CD14-positive monocyte (primary cell): ENCODE results near the gene NCBP1. TPM values are rescaled to one million over a fixed set of nuclear protein-coding genes. Genes with fewer than 3 reads are reported as not detected.
A peak's percentile ranks its signal among the peaks of the same experiment; 100 is the strongest.

ENCODE experiments used
- DNase-seq, 3 donors: peaks; one replicate each; pipeline ENCODE4 v3.0.0-alpha.2; 2011 to 2022
- H2AFZ ChIP-seq: 2 replicates; pipeline ENCODE4 v1.6.0; 2012; ENCODE audit warnings: mild to moderate bottlenecking, low read depth, low read length, inconsistent platforms; ENCODE audit not compliant: insufficient read depth, poor library complexity, severe bottlenecking
- H3K27ac ChIP-seq, 2 donors: 1 replicate in 1 of 2; 2 replicates in 1 of 2; pipeline ENCODE4 v1.5.1; 2012 to 2013; ENCODE audit warnings: low read length in 2 of 2, control low read depth in 1 of 2, inconsistent platforms in 1 of 2, low read depth in 1 of 2, mild to moderate bottlenecking in 1 of 2
- H3K27me3 ChIP-seq, 2 donors: one replicate each; pipeline versions ENCODE4 v1.6.0 to v1.6.1; 2011 to 2013; ENCODE audit warnings: low read length in 2 of 2; ENCODE audit not compliant: control insufficient read depth in 2 of 2, insufficient read depth in 2 of 2
- H3K36me3 ChIP-seq, 2 donors: replicated peaks in 1 of 2; 1 replicate in 1 of 2; 2 replicates in 1 of 2; pipeline versions ENCODE4 v1.5.1 to v1.6.1; 2012 to 2013; ENCODE audit warnings: low read length in 2 of 2, control low read depth in 1 of 2, inconsistent platforms in 1 of 2, mild to moderate bottlenecking in 1 of 2; ENCODE audit not compliant: insufficient read depth in 2 of 2, control insufficient read depth in 1 of 2
- H3K4me1 ChIP-seq, 2 donors: 1 replicate in 1 of 2; 2 replicates in 1 of 2; pipeline versions ENCODE4 v1.5.1 to v1.6.1; 2012 to 2013; ENCODE audit warnings: low read length in 2 of 2, control low read depth in 1 of 2, inconsistent platforms in 1 of 2, mild to moderate bottlenecking in 1 of 2, moderate library complexity in 1 of 2; ENCODE audit not compliant: insufficient read depth in 2 of 2, control insufficient read depth in 1 of 2
- H3K4me2 ChIP-seq: replicated peaks from 2 replicates; pipeline ENCODE3; 2012; ENCODE audit warnings: low read length, moderate library complexity, mild to moderate bottlenecking; ENCODE audit not compliant: poor library complexity, severe bottlenecking; ENCODE audit errors: extremely low read depth
- H3K4me3 ChIP-seq, 3 experiments: fragments of 200-600 bp in 1 of 3; sonication (generic) in 1 of 3; replicated peaks in 1 of 3; 1 replicate in 2 of 3; 2 replicates in 1 of 3; pipeline ENCODE4 v1.5.1; 2011 to 2013; ENCODE audit warnings: low read length in 3 of 3, mild to moderate bottlenecking in 3 of 3, control low read depth in 2 of 3, low read depth in 2 of 3, inconsistent platforms in 1 of 3, moderate library complexity in 1 of 3
- H3K79me2 ChIP-seq: 2 replicates; pipeline ENCODE4 v1.6.0; 2012; ENCODE audit warnings: mild to moderate bottlenecking, control low read depth, inconsistent platforms, low read length, moderate library complexity; ENCODE audit not compliant: insufficient read depth
- H3K9ac ChIP-seq: 2 replicates; pipeline ENCODE4 v1.6.0; 2017; ENCODE audit warnings: low read length, mild to moderate bottlenecking; ENCODE audit not compliant: insufficient read depth, poor library complexity, severe bottlenecking
- H3K9me3 ChIP-seq, 2 donors: replicated peaks in 1 of 2; 1 replicate in 1 of 2; 2 replicates in 1 of 2; pipeline versions ENCODE4 v1.5.1 to v1.6.1; 2012 to 2013; ENCODE audit warnings: low read length in 2 of 2, control low read depth in 1 of 2; ENCODE audit not compliant: control insufficient read depth in 1 of 2, insufficient read depth in 1 of 2
- H4K20me1 ChIP-seq: 2 replicates; pipeline ENCODE4 v1.6.0; 2012; ENCODE audit warnings: mild to moderate bottlenecking, low read length, control low read depth, moderate library complexity; ENCODE audit not compliant: insufficient read depth
- H3K27ac Mint-ChIP-seq, 7 donors: one replicate each; pipeline ENCODE4 v1.8.0; 2020; ENCODE audit warnings: mild to moderate bottlenecking in 7 of 7, mixed read lengths in 7 of 7, moderate library complexity in 6 of 7, inconsistent platforms in 2 of 7
- H3K27me3 Mint-ChIP-seq, 3 donors: one replicate each; pipeline ENCODE4 v1.8.0; 2021 to 2022; ENCODE audit warnings: low read depth in 3 of 3, mild to moderate bottlenecking in 3 of 3, mixed read lengths in 3 of 3, moderate library complexity in 3 of 3, inconsistent platforms in 1 of 3
- H3K36me3 Mint-ChIP-seq, 2 donors: one replicate each; pipeline ENCODE4 v1.8.0; 2020; ENCODE audit warnings: mixed read lengths in 2 of 2, inconsistent platforms in 1 of 2, mild to moderate bottlenecking in 1 of 2
- H3K4me1 Mint-ChIP-seq: one replicate; pipeline ENCODE4 v1.8.0; 2020; ENCODE audit warnings: mild to moderate bottlenecking, mixed read lengths
- H3K4me3 Mint-ChIP-seq, 2 donors: one replicate each; pipeline ENCODE4 v1.8.0; 2020; ENCODE audit warnings: mild to moderate bottlenecking in 2 of 2, mixed read lengths in 2 of 2, moderate library complexity in 1 of 2
- H3K9me3 Mint-ChIP-seq, 7 donors: one replicate each; pipeline ENCODE4 v1.8.0; 2020 to 2022; ENCODE audit warnings: mixed read lengths in 7 of 7, mild to moderate bottlenecking in 6 of 7, moderate library complexity in 6 of 7, inconsistent platforms in 2 of 7
- WGBS: methylation state at CpG from one replicate; pipeline ENCODE4 v1.1.5; 2013; ENCODE audit warnings: missing lambda C conversion rate; ENCODE audit not compliant: insufficient coverage; 5-methylcytosine and 5-hydroxymethylcytosine counted together
- intact Hi-C, 2 donors: fragments of 100-400 bp; cut with micrococcal nuclease; formaldehyde crosslinking; loops; one replicate each; pipeline versions ENCODE4 v1.15.0 to v1.15.1; 2023
- polyA plus RNA-seq, 3 donors: library from polyadenylated mRNA; depleted of rRNA in 1 of 3; unstranded in 2 of 3; stranded (reverse) in 1 of 3; fragments of 300-500 nt in 2 of 3; fragments of >200 nt in 1 of 3; fragmentation: Illumina TruSeq in 2 of 3; gene quantifications; 1 replicate in 2 of 3; 2 replicates in 1 of 3; pipeline ENCODE4 v1.2.3, GENCODE V29; 2012 to 2021
- TF ChIP-seq, protein P1 (sequence below): fragments of 200-600 bp; IDR thresholded peaks from one replicate; pipeline ENCODE4 v1.8.0; 2022; ENCODE audit warnings: antibody characterized with exemption, mild to moderate bottlenecking

NCBP1 gene
- polyA plus RNA-seq, 3 donors: 8.9 to 15.8 (median 11.1) TPM

GRCh38 chr9:97632248-97632984 is 1.2 kb upstream of the NCBP1 start:
- Histone ChIP-seq H4K20me1 (peaks cover 13% of the 10 kb centered on the region), H3K4me3 (peak overlapping the region; percentile 74 to 96 (median 93)), H3K9me3 (no peaks in the 10 kb centered on the region), H3K4me1 (peaks cover 24 to 36% of the 10 kb centered on the region in 2 donors), H3K27me3 (no peaks in the 10 kb centered on the region), H3K79me2 (peaks cover 68% of the 10 kb centered on the region), H2AFZ (peak overlapping the region; percentile 89), H3K9ac (peak overlapping the region; percentile 89), H3K27ac (peak overlapping the region; percentile 98), H3K4me2 (peak overlapping the region; percentile 96), H3K36me3 (peaks cover 0 to under 1% of the 10 kb centered on the region in 2 donors)
- H3K4me3 Mint-ChIP-seq: peak overlapping the region; percentile 94 to 98
- H3K36me3 Mint-ChIP-seq: peaks cover 9 to 13% of the 10 kb centered on the region in 2 donors
- WGBS: 1% methylated on average over 25 of the region's 27 CpGs
- TF ChIP-seq, protein P1, sequence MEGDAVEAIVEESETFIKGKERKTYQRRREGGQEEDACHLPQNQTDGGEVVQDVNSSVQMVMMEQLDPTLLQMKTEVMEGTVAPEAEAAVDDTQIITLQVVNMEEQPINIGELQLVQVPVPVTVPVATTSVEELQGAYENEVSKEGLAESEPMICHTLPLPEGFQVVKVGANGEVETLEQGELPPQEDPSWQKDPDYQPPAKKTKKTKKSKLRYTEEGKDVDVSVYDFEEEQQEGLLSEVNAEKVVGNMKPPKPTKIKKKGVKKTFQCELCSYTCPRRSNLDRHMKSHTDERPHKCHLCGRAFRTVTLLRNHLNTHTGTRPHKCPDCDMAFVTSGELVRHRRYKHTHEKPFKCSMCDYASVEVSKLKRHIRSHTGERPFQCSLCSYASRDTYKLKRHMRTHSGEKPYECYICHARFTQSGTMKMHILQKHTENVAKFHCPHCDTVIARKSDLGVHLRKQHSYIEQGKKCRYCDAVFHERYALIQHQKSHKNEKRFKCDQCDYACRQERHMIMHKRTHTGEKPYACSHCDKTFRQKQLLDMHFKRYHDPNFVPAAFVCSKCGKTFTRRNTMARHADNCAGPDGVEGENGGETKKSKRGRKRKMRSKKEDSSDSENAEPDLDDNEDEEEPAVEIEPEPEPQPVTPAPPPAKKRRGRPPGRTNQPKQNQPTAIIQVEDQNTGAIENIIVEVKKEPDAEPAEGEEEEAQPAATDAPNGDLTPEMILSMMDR: no peak
- intact Hi-C loops: loop anchor here (10.0 kb wide), 2 partner anchors 62 to 292 kb away; partner anchors contain the start of genes TRMO (in 1 of the 2) and XPA (in 1 of the 2)
- peaks cover 0 to 2% (median 0%) of the 10 kb centered on the region in 7 donors for H3K9me3 Mint-ChIP-seq
- peak overlapping the region; percentile 97 to 100 (median 100) for H3K27ac Mint-ChIP-seq
- peaks cover 41% of the 10 kb centered on the region for H3K4me1 Mint-ChIP-seq
- H3K27me3 Mint-ChIP-seq: no peaks in the 10 kb centered on the region
- peak in 1 of 3 donors; percentile 56 for DNase-seq

- TF ChIP-seq, protein P1: no peak
- H2AFZ ChIP-seq: peak overlapping the region; percentile 89
- peak overlapping the region; percentile 89 for H3K9ac ChIP-seq
- Mint-ChIP-seq H3K36me3 (peaks cover 9 to 14% of the 10 kb centered on the region in 2 donors), H3K4me3 (peak overlapping the region; percentile 94 to 95), H3K27ac (peak overlapping the region; percentile 97 to 100 (median 100)), H3K9me3 (no peaks in the 10 kb centered on the region), H3K4me1 (peaks cover 53% of the 10 kb centered on the region), H3K27me3 (no peaks in the 10 kb centered on the region)
- H4K20me1 ChIP-seq: peaks cover 25% of the 10 kb centered on the region
- H3K4me3 ChIP-seq: peak overlapping the region; percentile 74 to 96 (median 93)
- H3K27me3 ChIP-seq: no peaks in the 10 kb centered on the region
- peak overlapping the region; percentile 96 for H3K4me2 ChIP-seq
- no peaks in the 10 kb centered on the region for H3K36me3 ChIP-seq
- H3K9me3 ChIP-seq: no peaks in the 10 kb centered on the region
- intact Hi-C loops: loop anchor here (10.0 kb wide), 2 partner anchors 61 to 291 kb away; partner anchors contain the start of genes TRMO (in 1 of the 2) and XPA (in 1 of the 2)
- DNase-seq: no peak
- peaks cover 79% of the 10 kb centered on the region for H3K79me2 ChIP-seq
- H3K27ac ChIP-seq: peak overlapping the region; percentile 98
- H3K4me1 ChIP-seq: peaks cover 24 to 36% of the 10 kb centered on the region in 2 donors
- 0% methylated on average over 41 of the region's 43 CpGs for WGBS
Observed at GRCh38 chr9:97633859-97634490, 354 bp downstream of the NCBP1 start.
